H7 (cell line): ENCODE data around the gene HIVEP3. TPM values are rescaled to one million over a fixed set of nuclear protein-coding genes. Genes with fewer than 3 reads are reported as not detected.

ENCODE experiments used
- DNase-seq: peaks from one replicate; pipeline ENCODE4 v3.0.0; 2012
- H3K27me3 ChIP-seq: 2 replicates; pipeline ENCODE4 v1.6.0; 2011; ENCODE audit warnings: mild to moderate bottlenecking, low read length; ENCODE audit not compliant: control insufficient read depth, insufficient read depth
- H3K36me3 ChIP-seq: replicated peaks from 2 replicates; pipeline ENCODE4 v1.5.1; 2011; ENCODE audit warnings: low read length; ENCODE audit not compliant: control insufficient read depth, insufficient read depth
- H3K4me3 ChIP-seq: 2 replicates; pipeline ENCODE4 v1.5.1; 2011; ENCODE audit warnings: low read depth, mild to moderate bottlenecking, control low read depth, low read length, moderate library complexity; ENCODE audit not compliant: insufficient read depth
- total RNA-seq: library from RNA; depleted of rRNA; stranded (reverse); fragments of >200 nt; shearing (Covaris generic); gene quantifications from 2 replicates; pipeline ENCODE4 v1.2.3, GENCODE V29; 2014

The HIVEP3 gene
- total RNA-seq, 1 experiment from 2014 or later: 1.8 TPM

DNA sequence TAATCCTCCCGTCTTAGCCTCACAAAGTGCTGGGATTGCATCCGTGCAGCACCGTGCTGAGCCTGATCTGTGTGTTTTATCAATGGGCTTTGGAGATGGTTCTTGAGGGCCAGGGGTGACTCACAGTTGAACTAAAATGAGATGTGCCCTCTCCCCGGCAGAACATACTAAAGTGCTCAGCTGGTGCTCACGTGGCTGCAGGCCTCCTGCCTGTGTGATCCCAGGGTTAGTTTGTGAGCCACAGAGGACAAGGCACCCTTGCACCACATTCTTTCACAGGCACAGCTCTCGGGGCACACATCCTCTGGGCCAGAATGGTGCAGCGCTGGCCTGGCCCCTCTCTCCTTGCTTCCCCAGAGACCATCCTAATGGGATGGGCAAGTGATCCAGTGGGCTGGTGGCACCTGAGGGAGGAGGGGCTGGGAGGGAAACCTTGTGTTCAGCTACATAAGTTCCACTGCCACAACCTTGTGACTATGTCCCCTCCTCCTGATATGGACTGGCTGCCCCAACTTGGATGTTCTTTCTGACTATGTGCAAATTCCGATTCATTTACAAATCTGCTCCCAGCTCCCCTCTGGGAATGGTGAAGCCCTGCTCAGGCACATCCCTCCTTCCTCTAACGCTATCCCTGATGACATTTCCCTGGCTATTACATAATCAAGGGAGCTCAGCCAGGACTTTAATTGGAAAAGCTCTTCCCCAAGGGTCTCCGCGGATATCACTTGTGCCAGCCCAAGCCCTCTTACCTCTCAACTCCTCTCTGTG, 237.2 kb downstream of the HIVEP3 start:
- Histone ChIP-seq H3K36me3 (no peaks in the 10 kb centered on the region), H3K4me3 (no peak overlapping the region), H3K27me3 (no peaks in the 10 kb centered on the region)
- no peak for DNase-seq

GRCh38 chr1:41679994-41680393, 238.7 kb downstream of the HIVEP3 start:
- no peak for DNase-seq
- no peaks in the 10 kb centered on the region for H3K36me3 ChIP-seq
- no peak overlapping the region for H3K4me3 ChIP-seq
- H3K27me3 ChIP-seq: no peaks in the 10 kb centered on the region

DNA sequence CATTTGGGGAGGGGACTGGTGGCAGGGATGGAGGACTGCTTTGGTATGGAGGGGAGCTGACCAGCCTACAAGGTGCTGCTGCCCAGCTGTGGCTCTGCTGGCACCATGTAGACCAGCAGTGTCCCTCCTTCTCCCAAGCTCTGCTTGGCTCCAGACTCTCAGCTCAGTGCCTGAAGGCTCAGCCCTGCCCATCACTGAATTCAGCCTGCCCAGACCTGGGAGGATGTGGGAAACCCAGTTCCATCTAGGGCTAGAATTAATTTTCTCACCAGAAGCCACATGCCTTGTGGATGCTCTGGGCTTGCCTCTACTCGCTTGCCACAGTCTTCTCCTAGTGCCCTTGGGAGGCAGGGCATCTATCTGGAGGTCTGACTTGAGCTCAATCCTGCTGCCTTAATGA, 239.2 kb downstream of the HIVEP3 start:
- no peak for DNase-seq
- no peaks in the 10 kb centered on the region for H3K36me3 ChIP-seq
- H3K27me3 ChIP-seq: no peaks in the 10 kb centered on the region
- no peak overlapping the region for H3K4me3 ChIP-seq

DNA sequence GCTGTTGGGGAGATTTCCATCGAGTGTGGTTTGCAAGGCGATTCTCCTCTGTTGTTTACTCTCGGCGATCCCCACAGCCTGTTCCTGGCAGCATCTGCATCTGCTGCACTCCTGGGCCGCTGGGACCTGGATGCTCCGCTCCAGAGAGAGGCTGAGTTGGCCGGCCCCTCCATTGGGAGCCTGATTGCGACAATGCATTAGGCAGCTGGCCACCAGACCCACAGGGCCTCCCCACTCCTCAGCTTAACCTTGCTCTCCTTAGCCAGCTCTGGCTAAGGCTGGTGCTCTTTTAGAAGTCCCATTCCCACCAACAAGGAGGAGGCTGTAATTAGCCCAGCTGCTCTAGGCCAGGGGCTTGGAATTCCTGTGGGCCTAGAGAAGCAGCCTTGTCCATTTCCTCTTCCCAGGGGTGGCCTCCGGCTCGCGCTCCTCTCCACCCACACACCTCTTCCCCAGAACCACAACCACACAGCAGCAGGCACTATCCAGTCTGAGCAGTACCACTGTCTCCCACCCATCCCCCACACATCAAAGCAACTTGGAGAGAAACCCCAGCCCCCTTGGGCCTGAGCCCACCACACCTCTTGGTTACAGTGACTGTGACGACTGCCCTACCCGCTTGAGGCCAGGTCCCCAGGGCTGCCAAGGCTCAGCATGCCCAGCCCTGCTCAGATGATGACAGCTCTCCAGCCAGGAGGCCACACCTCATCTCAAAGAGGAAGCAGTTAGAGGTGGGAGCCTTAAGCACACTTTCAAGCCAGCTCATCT, 240.4 kb downstream of the HIVEP3 start:
- DNase-seq: no peak
- H3K27me3 ChIP-seq: no peaks in the 10 kb centered on the region
- H3K4me3 ChIP-seq: no peak overlapping the region
- H3K36me3 ChIP-seq: no peaks in the 10 kb centered on the region

GRCh38 chr1:41677620-41678019, 241.1 kb downstream of the HIVEP3 start:
- DNase-seq: no peak
- Histone ChIP-seq H3K27me3 (no peaks in the 10 kb centered on the region), H3K36me3 (no peaks in the 10 kb centered on the region), H3K4me3 (no peak overlapping the region)

DNA sequence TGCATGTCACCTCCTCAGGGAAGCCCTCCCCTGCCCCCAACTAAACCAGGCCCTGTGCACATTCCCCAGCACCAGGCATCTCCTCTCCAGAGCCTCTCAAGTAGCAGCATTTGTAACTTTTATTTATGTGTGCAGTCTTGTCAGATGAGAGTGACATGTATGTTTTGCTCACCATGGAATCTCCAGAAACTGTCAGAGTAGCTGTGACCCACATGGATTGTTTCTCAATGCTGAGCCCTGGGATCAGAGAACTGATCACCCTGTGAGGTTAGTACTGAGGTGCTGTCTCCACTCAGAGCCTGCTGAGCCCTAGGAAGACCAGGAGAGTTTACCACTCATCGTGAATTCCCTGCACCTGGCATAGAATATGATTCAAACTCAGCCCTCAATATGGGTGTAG, 243.3 kb downstream of the HIVEP3 start:
- H3K27me3 ChIP-seq: no peaks in the 10 kb centered on the region
- H3K36me3 ChIP-seq: no peaks in the 10 kb centered on the region
- H3K4me3 ChIP-seq: no peak overlapping the region
- DNase-seq: no peak

DNA sequence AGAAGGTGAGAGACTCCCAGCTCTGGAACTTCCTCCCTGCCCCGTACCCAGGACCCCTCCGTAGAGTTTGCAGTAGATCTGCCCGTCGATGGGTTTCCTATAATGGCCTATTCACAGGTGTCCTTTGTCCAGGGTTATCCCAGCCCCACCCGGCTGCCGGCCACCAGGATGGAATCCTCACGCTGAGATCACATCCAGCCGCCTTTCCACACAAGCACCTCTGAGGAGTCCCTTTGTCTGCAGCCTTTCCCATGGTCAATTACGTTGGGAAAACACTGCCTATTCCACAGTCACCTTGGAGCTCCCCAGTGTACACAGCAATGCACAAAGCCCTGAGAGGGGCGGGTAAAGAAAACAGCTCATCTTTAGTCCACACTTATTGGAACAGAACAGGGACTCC, 244.2 kb downstream of the HIVEP3 start:
- Histone ChIP-seq H3K4me3 (no peak overlapping the region), H3K27me3 (no peaks in the 10 kb centered on the region), H3K36me3 (no peaks in the 10 kb centered on the region)
- no peak for DNase-seq

GRCh38 chr1:41673806-41674205, 244.9 kb downstream of the HIVEP3 start:
- Histone ChIP-seq H3K36me3 (no peaks in the 10 kb centered on the region), H3K4me3 (no peak overlapping the region), H3K27me3 (no peaks in the 10 kb centered on the region)
- DNase-seq: no peak

DNA sequence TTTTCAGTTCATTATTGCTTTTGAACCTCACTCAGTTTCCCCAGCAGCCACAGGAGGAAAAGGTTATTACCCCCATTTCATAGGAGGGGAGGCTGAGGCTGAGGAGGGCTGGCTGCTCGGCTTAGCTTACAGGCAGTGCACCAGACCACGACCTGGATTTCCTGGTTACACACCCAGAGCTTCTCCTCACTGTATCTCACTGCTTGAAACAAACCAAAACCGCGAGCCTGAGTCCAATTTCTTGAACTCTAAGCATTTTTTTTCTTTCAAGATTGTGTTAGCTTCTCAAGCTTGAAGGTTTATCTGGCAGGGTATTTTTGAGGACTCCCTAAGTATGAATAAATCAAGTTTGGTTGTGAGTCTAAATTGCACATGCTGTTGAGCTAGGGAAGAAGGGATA, 245.3 kb downstream of the HIVEP3 start:
- no peaks in the 10 kb centered on the region for H3K27me3 ChIP-seq
- H3K4me3 ChIP-seq: no peak overlapping the region
- no peaks in the 10 kb centered on the region for H3K36me3 ChIP-seq
- no peak for DNase-seq

GRCh38 chr1:41672641-41673361, 245.9 kb downstream of the HIVEP3 start:
- DNase-seq: no peak
- Histone ChIP-seq H3K4me3 (no peak overlapping the region), H3K36me3 (no peaks in the 10 kb centered on the region), H3K27me3 (no peaks in the 10 kb centered on the region)

DNA sequence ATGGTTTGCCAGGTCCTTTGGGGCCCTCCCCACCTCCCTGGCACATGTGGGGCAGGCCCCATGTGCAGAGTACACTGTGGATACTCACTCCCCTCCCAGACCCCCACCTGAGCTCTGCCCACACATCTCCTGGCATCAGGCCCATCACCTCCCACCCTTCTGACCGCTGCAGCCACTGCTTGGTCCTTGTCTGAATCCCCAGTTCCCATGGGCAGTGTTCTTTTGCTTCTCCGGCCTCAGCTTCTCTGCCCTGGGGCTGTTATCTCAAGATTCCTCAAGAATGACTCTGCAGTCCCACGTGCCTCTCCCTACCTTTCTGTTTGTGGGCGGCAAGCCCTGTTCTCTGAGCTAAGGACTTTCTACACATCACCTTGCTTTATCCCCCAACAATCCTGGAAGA, 246.5 kb downstream of the HIVEP3 start:
- no peaks in the 10 kb centered on the region for H3K36me3 ChIP-seq

DNA sequence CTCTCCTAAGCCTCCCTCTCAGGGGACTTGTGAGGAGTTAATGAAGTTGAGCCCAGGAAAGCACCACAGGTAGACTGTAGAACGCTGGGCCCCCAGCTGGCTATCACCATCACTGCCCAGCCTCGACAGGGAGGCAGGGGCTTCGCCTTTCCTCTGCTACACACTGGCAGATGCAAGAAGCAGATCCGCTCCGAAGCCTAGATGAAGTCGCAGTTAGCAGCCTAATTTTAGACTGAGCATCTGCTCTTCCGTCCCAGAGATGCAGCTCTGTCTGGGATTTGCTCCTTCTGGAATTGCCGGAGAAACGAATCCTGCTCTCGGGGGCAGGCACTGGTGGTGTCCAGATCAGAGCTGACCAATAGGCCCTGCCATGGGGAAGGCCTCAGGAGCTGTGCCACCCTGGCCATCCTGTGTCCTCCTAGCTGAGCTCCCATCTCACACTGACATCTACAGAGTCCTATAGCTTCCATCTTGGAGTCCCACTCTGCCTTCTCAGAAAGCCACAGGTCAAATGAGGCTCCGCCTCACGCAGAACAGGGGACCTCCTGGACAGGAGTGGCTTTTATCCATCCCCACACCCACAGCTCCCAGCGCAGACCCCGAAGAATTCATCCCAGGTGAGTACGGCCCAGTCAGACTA, 247.5 kb downstream of the HIVEP3 start:
- DNase-seq: no peak
- Histone ChIP-seq H3K27me3 (no peaks in the 10 kb centered on the region), H3K4me3 (no peak overlapping the region), H3K36me3 (no peaks in the 10 kb centered on the region)

More for the DNA sequence above, 246.5 kb downstream of the HIVEP3 start:
- H3K27me3 ChIP-seq: no peaks in the 10 kb centered on the region
- DNase-seq: no peak
- H3K4me3 ChIP-seq: no peak overlapping the region

GRCh38 chr1:41670217-41670957, 248.3 kb downstream of the HIVEP3 start:
- H3K27me3 ChIP-seq: no peaks in the 10 kb centered on the region
- no peak for DNase-seq
- H3K4me3 ChIP-seq: no peak overlapping the region
- no peaks in the 10 kb centered on the region for H3K36me3 ChIP-seq

GRCh38 chr1:41668967-41669366, 249.8 kb downstream of the HIVEP3 start:
- Histone ChIP-seq H3K36me3 (no peaks in the 10 kb centered on the region), H3K27me3 (no peaks in the 10 kb centered on the region)

More at GRCh38 chr1:41668967-41669366, 249.8 kb downstream of the HIVEP3 start:
- DNase-seq: no peak
- H3K4me3 ChIP-seq: no peak overlapping the region
